Karpas-422 (cell line): ENCODE measurements around the gene PRKAG3. TPM values are rescaled to one million over a fixed set of nuclear protein-coding genes. Genes with fewer than 3 reads are reported as not detected.
"Not testable (repeated sequence)": the region's sequence is repeated elsewhere in the genome, so short reads cannot be mapped to it uniquely, and the experiment has no call there.

ENCODE experiments used
- DNase-seq: peaks from one replicate; pipeline ENCODE4 v3.0.0-alpha.2; 2015
- H2AFZ ChIP-seq: fragments of 200-600 bp; sonication (generic); 2 replicates; pipeline ENCODE4 v1.6.1; 2014; ENCODE audit warnings: antibody characterized with exemption, low read length, mixed read lengths
- H3K27ac ChIP-seq: fragments of 200-600 bp; sonication (generic); 2 replicates; pipeline ENCODE4 v1.5.1; 2014; ENCODE audit warnings: mild to moderate bottlenecking, low read length, moderate library complexity
- H3K27me3 ChIP-seq: fragments of 200-600 bp; sonication (generic); 2 replicates; pipeline ENCODE4 v1.6.1; 2014; ENCODE audit warnings: low read length, mixed read lengths
- H3K36me3 ChIP-seq: fragments of 200-600 bp; sonication (generic); 2 replicates; pipeline ENCODE4 v1.6.1; 2014; ENCODE audit warnings: low read length, mixed read lengths; ENCODE audit not compliant: insufficient read depth
- H3K4me1 ChIP-seq: fragments of 200-600 bp; sonication (generic); 2 replicates; pipeline ENCODE4 v1.6.1; 2014; ENCODE audit warnings: mild to moderate bottlenecking, low read length, mixed read lengths
- H3K4me2 ChIP-seq: fragments of 200-600 bp; sonication (generic); 2 replicates; pipeline ENCODE4 v1.6.1; 2014; ENCODE audit warnings: low read length, low read depth, mild to moderate bottlenecking; ENCODE audit not compliant: poor library complexity, severe bottlenecking
- H3K4me3 ChIP-seq: fragments of 200-600 bp; sonication (generic); 2 replicates; pipeline ENCODE4 v1.5.1; 2014; ENCODE audit warnings: mild to moderate bottlenecking, antibody characterized with exemption, low read length, mixed read lengths
- H3K79me2 ChIP-seq: fragments of 200-600 bp; sonication (generic); 2 replicates; pipeline ENCODE4 v1.6.1; 2014; ENCODE audit warnings: mild to moderate bottlenecking, low read length, mixed read lengths
- H3K9ac ChIP-seq: fragments of 200-600 bp; sonication (generic); 2 replicates; pipeline ENCODE4 v1.6.0; 2014; ENCODE audit warnings: low read length
- H3K9me2 ChIP-seq: fragments of 200-600 bp; sonication (generic), shearing (Covaris generic); replicated peaks from 2 replicates; pipeline ENCODE4 v1.6.0; 2014; ENCODE audit warnings: mild to moderate bottlenecking, low read length, moderate library complexity; ENCODE audit not compliant: insufficient read depth
- H3K9me3 ChIP-seq: fragments of 300-700, 200-600 bp; sonication (generic); 2 replicates; pipeline ENCODE4 v1.6.1; 2014; ENCODE audit warnings: low read length, mixed read lengths
- H4K20me1 ChIP-seq: fragments of 200-600 bp; sonication (generic); 2 replicates; pipeline ENCODE4 v1.6.1; 2014; ENCODE audit warnings: mild to moderate bottlenecking, antibody characterized with exemption, low read length, low read depth; ENCODE audit not compliant: insufficient read depth
- total RNA-seq: library from RNA; depleted of rRNA; stranded (reverse); fragments of >200 nt; shearing (Covaris generic); gene quantifications from 2 replicates; pipeline ENCODE4 v1.2.3, GENCODE V29; 2014; ENCODE audit warnings: low replicate concordance

Gene PRKAG3
- total RNA-seq, 1 experiment from 2014 or later: not detected

GRCh38 chr2:218854860-218855259 lies 23.3 kb upstream of the PRKAG3 start:
- Histone ChIP-seq H3K9me3 (no peaks in the 10 kb centered on the region), H3K9ac (no peak overlapping the region), H4K20me1 (no peaks in the 10 kb centered on the region), H3K79me2 (no peaks in the 10 kb centered on the region), H3K4me1 (no peaks in the 10 kb centered on the region), H3K27ac (no peak overlapping the region), H3K36me3 (no peaks in the 10 kb centered on the region), H3K9me2 (no peaks in the 10 kb centered on the region), H2AFZ (no peak overlapping the region), H3K4me3 (no peak overlapping the region), H3K4me2 (no peak overlapping the region), H3K27me3 (no peaks in the 10 kb centered on the region)
- no peak for DNase-seq

- H3K4me3 ChIP-seq: no peak overlapping the region
- no peak overlapping the region for H2AFZ ChIP-seq
- H3K4me2 ChIP-seq: no peak overlapping the region
- no peaks in the 10 kb centered on the region for H3K36me3 ChIP-seq
- no peaks in the 10 kb centered on the region for H4K20me1 ChIP-seq
- DNase-seq: no peak
- H3K79me2 ChIP-seq: no peaks in the 10 kb centered on the region
- H3K9me3 ChIP-seq: no peaks in the 10 kb centered on the region
- no peaks in the 10 kb centered on the region for H3K27me3 ChIP-seq
- H3K4me1 ChIP-seq: no peaks in the 10 kb centered on the region
- no peak overlapping the region for H3K27ac ChIP-seq
- no peaks in the 10 kb centered on the region for H3K9me2 ChIP-seq
- H3K9ac ChIP-seq: no peak overlapping the region
Measured at GRCh38 chr2:218853766-218854165, 22.2 kb upstream of the PRKAG3 start.

DNA sequence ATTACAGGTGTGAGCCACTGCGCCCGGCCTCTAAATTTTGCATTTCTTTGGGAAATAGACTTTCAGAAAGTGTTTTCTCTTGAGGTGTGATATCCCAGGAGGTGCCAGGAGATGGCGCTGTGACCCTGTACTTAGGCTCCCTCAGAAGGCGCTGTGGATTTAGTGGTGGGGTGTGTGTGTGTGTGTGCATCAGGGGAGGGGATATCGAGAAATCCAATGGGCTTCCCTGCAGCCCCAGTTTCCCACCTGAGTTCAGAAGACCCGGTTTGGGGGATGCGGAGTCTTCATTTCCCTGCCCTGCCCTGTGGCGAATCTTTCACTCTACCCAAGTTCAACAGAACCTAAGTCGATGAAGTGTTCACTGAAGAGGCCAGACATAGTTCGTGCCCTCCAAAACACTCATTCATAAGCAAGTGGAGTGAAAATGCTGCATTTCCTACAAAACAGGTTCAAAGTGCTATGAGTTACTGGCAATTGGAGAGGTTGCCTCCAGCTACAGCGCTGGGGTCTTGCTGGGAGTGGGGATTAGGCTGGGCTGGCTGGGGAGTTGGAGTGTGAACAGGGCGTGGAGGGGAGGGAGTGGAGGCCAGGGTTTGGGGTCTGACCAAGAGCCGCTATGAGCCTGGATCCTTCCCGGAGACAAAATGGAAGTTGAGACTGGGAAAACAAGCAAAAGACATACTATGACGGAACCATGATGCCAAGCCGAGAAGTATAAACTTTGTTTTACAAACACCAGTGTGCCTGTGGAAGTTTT lies 21.5 kb upstream of the PRKAG3 start:
- H3K27ac ChIP-seq: no peak overlapping the region
- H3K9me2 ChIP-seq: no peaks in the 10 kb centered on the region
- H4K20me1 ChIP-seq: no peaks in the 10 kb centered on the region
- no peak overlapping the region for H2AFZ ChIP-seq
- no peak overlapping the region for H3K4me2 ChIP-seq
- DNase-seq: peak; percentile 86
- no peaks in the 10 kb centered on the region for H3K27me3 ChIP-seq
- H3K4me1 ChIP-seq: no peaks in the 10 kb centered on the region
- H3K36me3 ChIP-seq: no peaks in the 10 kb centered on the region
- H3K9me3 ChIP-seq: no peaks in the 10 kb centered on the region
- no peaks in the 10 kb centered on the region for H3K79me2 ChIP-seq
- no peak overlapping the region for H3K4me3 ChIP-seq
- H3K9ac ChIP-seq: no peak overlapping the region

GRCh38 chr2:218851286-218851685 lies 19.7 kb upstream of the PRKAG3 start:
- H3K27ac ChIP-seq: no peak overlapping the region
- no peaks in the 10 kb centered on the region for H3K36me3 ChIP-seq
- H3K27me3 ChIP-seq: no peaks in the 10 kb centered on the region
- H3K4me3 ChIP-seq: no peak overlapping the region
- no peak for DNase-seq
- no peaks in the 10 kb centered on the region for H4K20me1 ChIP-seq
- no peaks in the 10 kb centered on the region for H3K9me3 ChIP-seq
- H3K9ac ChIP-seq: no peak overlapping the region
- no peak overlapping the region for H2AFZ ChIP-seq
- no peak overlapping the region for H3K4me2 ChIP-seq
- H3K79me2 ChIP-seq: no peaks in the 10 kb centered on the region
- peaks cover 4% of the 10 kb centered on the region; the same call in 1 of the 2 replicates for H3K4me1 ChIP-seq
- H3K9me2 ChIP-seq: no peaks in the 10 kb centered on the region

DNA sequence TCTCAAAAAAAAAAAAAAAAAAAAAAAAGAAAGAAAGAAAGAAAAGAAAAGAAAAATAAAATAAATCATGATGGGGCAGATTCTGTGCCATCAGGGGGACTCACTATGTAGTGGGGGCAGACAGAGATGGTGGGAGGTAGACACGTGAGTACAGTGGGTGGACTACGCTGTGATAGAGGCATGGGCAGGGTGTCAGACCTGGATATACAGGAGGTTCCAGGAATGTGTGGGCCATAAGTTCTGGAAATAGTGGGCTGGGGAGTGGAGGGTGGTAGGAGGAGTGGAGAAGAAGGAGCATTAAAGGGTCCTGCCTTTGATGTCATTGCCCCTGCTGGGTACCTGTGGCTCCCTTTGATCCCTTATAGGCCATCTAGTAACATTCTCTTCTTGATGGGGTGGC lies 19.2 kb upstream of the PRKAG3 start:
- no peak overlapping the region for H2AFZ ChIP-seq
- H3K36me3 ChIP-seq: no peaks in the 10 kb centered on the region
- peaks cover 4% of the 10 kb centered on the region; the same call in 1 of the 2 replicates for H3K4me1 ChIP-seq
- H3K27ac ChIP-seq: no peak overlapping the region
- H3K79me2 ChIP-seq: no peaks in the 10 kb centered on the region
- no peaks in the 10 kb centered on the region for H3K9me3 ChIP-seq
- H3K27me3 ChIP-seq: no peaks in the 10 kb centered on the region
- H3K4me3 ChIP-seq: no peak overlapping the region
- H3K9me2 ChIP-seq: no peaks in the 10 kb centered on the region
- no peak for DNase-seq
- no peaks in the 10 kb centered on the region for H4K20me1 ChIP-seq
- no peak overlapping the region for H3K4me2 ChIP-seq
- H3K9ac ChIP-seq: no peak overlapping the region

- Histone ChIP-seq H2AFZ (no peak overlapping the region), H3K4me2 (no peak overlapping the region), H4K20me1 (no peaks in the 10 kb centered on the region), H3K4me3 (no peak overlapping the region), H3K79me2 (no peaks in the 10 kb centered on the region), H3K9me3 (no peaks in the 10 kb centered on the region), H3K4me1 (peaks cover 4% of the 10 kb centered on the region; the same call in 1 of the 2 replicates), H3K9ac (no peak overlapping the region), H3K27me3 (no peaks in the 10 kb centered on the region), H3K9me2 (no peaks in the 10 kb centered on the region), H3K36me3 (no peaks in the 10 kb centered on the region), H3K27ac (no peak overlapping the region)
- no peak for DNase-seq
Measured at GRCh38 chr2:218849721-218850120, 18.1 kb upstream of the PRKAG3 start.

GRCh38 chr2:218846963-218847362 lies 15.4 kb upstream of the PRKAG3 start:
- H3K4me2 ChIP-seq, H3K9ac ChIP-seq, H3K4me1 ChIP-seq, H3K27me3 ChIP-seq, H3K27ac ChIP-seq, H3K9me3 ChIP-seq, H2AFZ ChIP-seq, H3K36me3 ChIP-seq, DNase-seq, H3K79me2 ChIP-seq, H3K4me3 ChIP-seq, H4K20me1 ChIP-seq, H3K9me2 ChIP-seq: not testable (repeated sequence)

GRCh38 chr2:218844334-218844733 lies 12.7 kb upstream of the PRKAG3 start:
- H3K9ac ChIP-seq, H3K27me3 ChIP-seq, H3K4me2 ChIP-seq, H2AFZ ChIP-seq, H3K36me3 ChIP-seq, H3K4me1 ChIP-seq, H3K9me3 ChIP-seq, DNase-seq, H3K9me2 ChIP-seq, H3K4me3 ChIP-seq, H3K79me2 ChIP-seq, H3K27ac ChIP-seq, H4K20me1 ChIP-seq: not testable (repeated sequence)
